Peyer's patch (tissue), 4 donors: ENCODE measurements around the gene CAMKK2.

ENCODE experiments used
- CTCF ChIP-seq, 6 experiments: fragments of 450-650 bp in 4 of 6; fragments of 200-600 bp in 2 of 6; sonication (generic) in 1 of 6; IDR thresholded peaks; one replicate each; pipeline ENCODE4 v1.5.1; 2017 to 2019; ENCODE audit warnings: antibody characterized with exemption in 6 of 6, mild to moderate bottlenecking in 3 of 6, moderate library complexity in 1 of 6
- POLR2A ChIP-seq, 2 donors: fragments of 450-650 bp; IDR thresholded peaks; one replicate each; pipeline ENCODE4 v1.5.1; 2017; ENCODE audit warnings: antibody characterized with exemption in 2 of 2, mild to moderate bottlenecking in 2 of 2, moderate library complexity in 2 of 2

- TF ChIP-seq POLR2A (IDR thresholded peaks at IDR 0.05) (no peak), CTCF (IDR thresholded peaks at IDR 0.05) (no peak)
Observed at GRCh38 chr12:121241156-121241970, 55.1 kb downstream of the CAMKK2 start.
